ENCODE measurements around the gene PFKFB1.

The PFKFB1 gene

GRCh38 chrX:54979432-54979831 is 14.6 kb downstream of the PFKFB1 start:
- no peaks in the 10 kb centered on the region for H3K9me3 ChIP-seq (ENCODE audit: insufficient read depth, low read length)
- no peak overlapping the region for H3K9ac ChIP-seq (ENCODE audit: low read length)
- H3K27me3 ChIP-seq (ENCODE audit: low read depth, low read length) = no peaks in the 10 kb centered on the region
- no peaks in the 10 kb centered on the region for H3K36me3 ChIP-seq (replicated peaks; ENCODE audit: low read depth, low read length)
- no peak overlapping the region for H3K4me3 ChIP-seq (ENCODE audit: low read length)
- H3K4me2 ChIP-seq (ENCODE audit: low read length) = no peak overlapping the region
- H3K4me1 ChIP-seq (ENCODE audit: low read length) = peaks cover 13% of the 10 kb centered on the region
- H3K79me2 ChIP-seq (ENCODE audit: low read length) = no peaks in the 10 kb centered on the region
- no peaks in the 10 kb centered on the region for H4K20me1 ChIP-seq (ENCODE audit: insufficient read depth, low read length)
- TF ChIP-seq CTCF (IDR thresholded peaks at IDR 0.05; ENCODE audit: low read depth, low read length) (no peak), EZH2phosphoT487 (IDR thresholded peaks at IDR 0.05; ENCODE audit: low read depth) (no peak)
- H3K27ac ChIP-seq (ENCODE audit: low read length) = no peak overlapping the region
- no peak overlapping the region; the same call in 1 of the 2 replicates for H2AFZ ChIP-seq (ENCODE audit: low read depth, low read length)

- H3K4me3 ChIP-seq (ENCODE audit: low read length) = no peak overlapping the region
- TF ChIP-seq EZH2phosphoT487 (IDR thresholded peaks at IDR 0.05; ENCODE audit: low read depth) = no peak
- no peak for TF ChIP-seq CTCF (IDR thresholded peaks at IDR 0.05; ENCODE audit: low read depth, low read length)
- no peaks in the 10 kb centered on the region for H3K36me3 ChIP-seq (replicated peaks; ENCODE audit: low read depth, low read length)
- peaks cover 13% of the 10 kb centered on the region for H3K4me1 ChIP-seq (ENCODE audit: low read length)
- no peak overlapping the region for H3K27ac ChIP-seq (ENCODE audit: low read length)
- H3K9ac ChIP-seq (ENCODE audit: low read length) = no peak overlapping the region
- H3K79me2 ChIP-seq (ENCODE audit: low read length) = no peaks in the 10 kb centered on the region
- no peaks in the 10 kb centered on the region for H4K20me1 ChIP-seq (ENCODE audit: insufficient read depth, low read length)
- no peaks in the 10 kb centered on the region for H3K9me3 ChIP-seq (ENCODE audit: insufficient read depth, low read length)
- H3K27me3 ChIP-seq (ENCODE audit: low read depth, low read length) = no peaks in the 10 kb centered on the region
- H3K4me2 ChIP-seq (ENCODE audit: low read length) = no peak overlapping the region
- no peak overlapping the region for H2AFZ ChIP-seq (ENCODE audit: low read depth, low read length)
These were observed 15.5 kb downstream of the PFKFB1 start for GRCh38 chrX:54978448-54978847.

GRCh38 chrX:54977387-54977786 is 16.6 kb downstream of the PFKFB1 start:
- no peak for TF ChIP-seq EZH2phosphoT487 (IDR thresholded peaks at IDR 0.05; ENCODE audit: low read depth)
- no peak for TF ChIP-seq CTCF (IDR thresholded peaks at IDR 0.05; ENCODE audit: low read depth, low read length)

GRCh38 chrX:54964766-54965497 is 29.1 kb downstream of the PFKFB1 start:
- H3K4me2 ChIP-seq (ENCODE audit: low read length) = no peak overlapping the region
- H3K36me3 ChIP-seq (replicated peaks; ENCODE audit: low read depth, low read length) = no peaks in the 10 kb centered on the region
- no peak overlapping the region for H3K9ac ChIP-seq (ENCODE audit: low read length)
- no peak overlapping the region for H2AFZ ChIP-seq (ENCODE audit: low read depth, low read length)
- H3K27me3 ChIP-seq (ENCODE audit: low read depth, low read length) = no peaks in the 10 kb centered on the region
- H3K27ac ChIP-seq (ENCODE audit: low read length) = no peak overlapping the region
- H3K4me1 ChIP-seq (ENCODE audit: low read length) = no peaks in the 10 kb centered on the region
- no peak overlapping the region for H3K4me3 ChIP-seq (ENCODE audit: low read length)
- H4K20me1 ChIP-seq (ENCODE audit: insufficient read depth, low read length) = no peaks in the 10 kb centered on the region
- no peak for TF ChIP-seq EZH2phosphoT487 (IDR thresholded peaks at IDR 0.05; ENCODE audit: low read depth)
- TF ChIP-seq CTCF (IDR thresholded peaks at IDR 0.05; ENCODE audit: low read depth, low read length) = no peak
- no peaks in the 10 kb centered on the region for H3K9me3 ChIP-seq (ENCODE audit: insufficient read depth, low read length)
- H3K79me2 ChIP-seq (ENCODE audit: low read length) = no peaks in the 10 kb centered on the region

More at GRCh38 chrX:54977387-54977786, 16.6 kb downstream of the PFKFB1 start:
- Histone ChIP-seq H3K4me2 (ENCODE audit: low read length) (no peak overlapping the region), H3K79me2 (ENCODE audit: low read length) (no peaks in the 10 kb centered on the region), H3K27me3 (ENCODE audit: low read depth, low read length) (no peaks in the 10 kb centered on the region), H2AFZ (ENCODE audit: low read depth, low read length) (no peak overlapping the region), H3K9ac (ENCODE audit: low read length) (no peak overlapping the region), H3K36me3 (replicated peaks; ENCODE audit: low read depth, low read length) (no peaks in the 10 kb centered on the region), H3K9me3 (ENCODE audit: insufficient read depth, low read length) (no peaks in the 10 kb centered on the region), H4K20me1 (ENCODE audit: insufficient read depth, low read length) (no peaks in the 10 kb centered on the region), H3K4me3 (ENCODE audit: low read length) (no peak overlapping the region), H3K4me1 (ENCODE audit: low read length) (peaks cover 13% of the 10 kb centered on the region), H3K27ac (ENCODE audit: low read length) (no peak overlapping the region)
